Stimulated activated CD8-positive, alpha-beta memory T cell treated with anti-CD3 and anti-CD28 coated beads, Interleukin-12 subunit alpha, Interleukin-12 subunit beta, amount 100 ng/mL, for 24 hours (primary cell): Measurements from ENCODE around the gene DOC2B.
"Not testable (repeated sequence)": the region's sequence is repeated elsewhere in the genome, so short reads cannot be mapped to it uniquely, and the experiment has no call there.

ENCODE experiments used
- DNase-seq: peaks from one replicate; pipeline ENCODE4 v3.0.0-alpha.2; 2020; ENCODE audit errors: extremely low read depth

DOC2B gene

DNA sequence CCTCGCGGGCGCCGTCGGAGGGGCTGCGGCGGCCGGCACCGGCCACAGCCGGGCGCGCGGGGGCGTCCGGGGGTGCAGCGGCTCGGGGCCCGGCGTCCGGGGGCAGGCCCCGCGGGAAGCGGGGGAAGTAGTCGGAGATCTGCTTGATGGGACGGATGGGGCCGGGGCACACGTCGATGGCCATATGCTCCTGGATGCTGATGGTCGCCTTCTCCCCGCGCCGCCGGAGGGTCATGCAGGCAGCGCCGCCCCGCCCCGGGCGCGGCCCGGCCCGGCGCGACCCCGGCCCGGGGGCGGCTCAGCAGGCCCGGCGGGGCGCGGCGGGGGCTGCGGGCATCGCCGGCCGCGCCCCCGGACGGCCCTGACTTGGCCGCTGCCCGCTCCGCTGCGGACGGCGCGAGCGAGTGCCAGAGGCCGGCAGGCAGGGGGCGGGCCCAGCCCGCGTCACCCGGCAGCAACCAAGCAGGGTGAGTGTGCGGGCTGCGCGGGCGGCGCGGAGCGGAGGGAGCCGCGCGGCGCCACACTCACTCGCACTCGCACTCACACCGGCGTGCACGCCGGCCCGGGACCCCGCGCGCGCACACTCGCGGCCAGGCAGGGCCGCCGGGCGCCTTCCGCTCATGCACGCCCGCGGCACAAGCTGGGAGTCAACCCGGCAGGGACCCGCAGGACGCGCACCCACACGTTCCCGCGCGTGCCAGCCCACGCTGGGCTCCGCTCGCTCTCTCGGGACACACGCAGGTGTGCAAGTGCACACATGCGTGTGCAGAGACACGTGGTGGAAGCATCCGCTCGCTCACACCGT is at the start of gene DOC2B:
DOC2B (minus strand) TSS at position 406 of the 805 bp plus-strand sequence; CDS start at position 235, 171 bp downstream.
- no peak for DNase-seq

DNA sequence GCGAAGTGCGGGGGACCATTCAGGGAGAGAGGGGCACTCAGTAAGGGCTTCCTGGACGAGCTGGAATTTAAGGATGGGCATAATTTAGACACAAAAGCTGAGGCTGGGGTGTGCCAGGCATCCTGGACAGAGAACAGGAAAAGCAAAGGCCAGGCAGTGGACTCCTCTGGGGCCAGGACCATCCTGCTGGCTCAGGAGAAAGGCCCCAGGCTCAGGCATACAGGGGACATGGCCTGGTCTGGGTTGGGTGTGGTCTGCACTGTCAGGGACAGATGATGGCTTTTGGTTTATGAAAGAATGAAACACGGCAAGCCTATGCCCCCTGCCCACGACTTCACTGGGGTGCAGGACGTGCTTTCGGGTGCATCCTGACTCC is 48.9 kb upstream of the DOC2B start:
- no peak for DNase-seq

DNA sequence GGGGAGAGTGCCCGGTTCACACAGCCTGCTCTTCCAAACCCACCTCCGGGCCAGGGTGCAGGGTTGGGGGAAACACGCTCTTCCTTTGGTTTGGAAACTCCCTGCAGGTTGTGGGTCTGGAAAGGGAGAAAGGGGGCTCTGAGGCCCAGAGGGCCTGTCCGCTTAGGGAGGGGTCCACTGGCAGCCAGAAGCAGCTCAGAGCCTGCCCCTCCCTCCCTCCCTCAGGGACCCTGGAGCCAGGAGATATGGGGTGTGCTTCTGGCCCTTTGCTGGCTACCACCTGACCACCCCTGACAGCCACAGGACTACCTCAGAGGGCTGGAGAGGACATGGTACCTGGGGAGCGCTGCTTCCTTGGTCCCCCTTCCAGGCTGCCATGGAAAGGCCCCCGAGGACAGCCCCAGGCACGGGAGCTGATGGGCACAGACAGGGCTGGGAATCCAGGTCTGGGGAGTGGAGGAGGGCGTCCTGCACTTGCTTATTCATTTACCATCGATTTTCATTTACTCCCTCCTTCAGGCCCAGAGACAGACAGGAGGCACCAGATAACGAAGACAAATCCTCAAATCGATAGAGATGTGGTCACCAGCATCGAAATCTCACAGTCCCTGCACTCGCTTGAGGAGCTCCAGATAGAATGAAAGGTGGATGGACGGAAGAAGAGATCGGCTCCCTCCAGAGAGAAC is 48.4 kb upstream of the DOC2B start:
- no peak for DNase-seq

DNA sequence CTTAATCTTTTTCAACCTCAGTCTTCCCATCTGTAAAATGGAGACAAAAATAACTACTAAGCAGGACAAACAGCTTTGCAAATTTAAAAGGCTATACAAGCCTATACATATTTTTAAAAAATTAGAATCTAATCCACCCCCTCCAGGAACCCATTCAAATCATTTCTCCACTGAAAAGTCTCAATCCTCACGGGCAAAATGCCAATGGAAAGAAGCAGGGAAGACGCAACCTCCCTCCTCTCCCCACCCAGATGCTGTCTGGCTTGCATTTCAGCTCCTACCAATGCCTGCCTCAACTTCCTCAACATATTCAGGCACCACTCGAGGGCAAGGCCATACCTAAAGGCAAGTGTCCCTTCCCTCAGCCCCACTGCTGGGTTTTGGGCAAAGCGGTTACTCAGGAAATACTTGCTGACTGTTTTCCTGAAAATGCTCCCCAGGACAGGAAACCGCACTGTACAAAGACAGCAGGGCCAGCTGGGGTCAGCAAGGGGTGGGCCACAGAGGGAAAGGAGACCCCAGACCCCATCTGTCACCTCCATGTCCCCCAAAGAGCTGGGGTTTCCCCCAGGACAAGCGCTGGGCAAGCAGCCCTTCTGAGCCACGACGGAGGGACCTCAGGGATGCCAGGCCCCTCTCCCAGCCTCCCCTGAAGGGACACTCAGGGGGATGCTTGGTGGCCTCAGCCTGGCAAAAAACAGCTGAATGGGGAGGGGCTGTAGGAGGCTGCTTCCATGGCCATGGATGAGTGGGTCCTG is 47.7 kb upstream of the DOC2B start:
- no peak for DNase-seq

DNA sequence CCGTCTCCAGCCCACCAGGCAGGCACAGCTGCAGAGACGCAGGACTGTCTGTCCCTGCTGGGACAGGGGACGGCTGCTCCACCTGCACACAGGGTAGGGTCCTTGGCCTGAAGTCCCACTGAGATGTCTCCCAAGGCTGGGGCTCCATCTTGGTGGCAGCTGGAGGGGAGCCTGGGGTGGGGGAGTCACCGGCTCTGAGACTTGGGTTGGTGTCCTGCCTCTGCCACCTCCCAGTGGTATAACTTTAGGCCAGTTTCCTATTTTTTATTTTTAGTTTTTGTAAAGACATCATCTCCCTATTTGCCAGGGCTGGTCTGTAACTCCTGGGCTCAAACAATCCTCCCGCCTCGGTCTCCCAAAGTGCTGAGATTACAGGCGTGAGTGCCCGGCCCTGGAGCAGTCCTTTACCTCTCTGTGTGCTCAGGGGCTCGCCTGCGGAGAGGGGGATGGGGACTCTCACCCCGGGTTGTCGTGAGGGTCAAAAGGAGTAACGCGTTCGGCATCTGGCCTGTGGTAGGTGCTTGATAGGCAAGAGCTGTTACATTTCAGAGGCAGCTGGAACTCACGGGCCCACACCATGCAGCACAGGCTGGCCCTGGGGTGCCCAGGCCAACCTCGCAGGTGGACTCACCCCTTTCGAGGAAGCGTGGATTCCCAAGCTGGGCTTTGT is 46.6 kb upstream of the DOC2B start:
- no peak for DNase-seq

DNA sequence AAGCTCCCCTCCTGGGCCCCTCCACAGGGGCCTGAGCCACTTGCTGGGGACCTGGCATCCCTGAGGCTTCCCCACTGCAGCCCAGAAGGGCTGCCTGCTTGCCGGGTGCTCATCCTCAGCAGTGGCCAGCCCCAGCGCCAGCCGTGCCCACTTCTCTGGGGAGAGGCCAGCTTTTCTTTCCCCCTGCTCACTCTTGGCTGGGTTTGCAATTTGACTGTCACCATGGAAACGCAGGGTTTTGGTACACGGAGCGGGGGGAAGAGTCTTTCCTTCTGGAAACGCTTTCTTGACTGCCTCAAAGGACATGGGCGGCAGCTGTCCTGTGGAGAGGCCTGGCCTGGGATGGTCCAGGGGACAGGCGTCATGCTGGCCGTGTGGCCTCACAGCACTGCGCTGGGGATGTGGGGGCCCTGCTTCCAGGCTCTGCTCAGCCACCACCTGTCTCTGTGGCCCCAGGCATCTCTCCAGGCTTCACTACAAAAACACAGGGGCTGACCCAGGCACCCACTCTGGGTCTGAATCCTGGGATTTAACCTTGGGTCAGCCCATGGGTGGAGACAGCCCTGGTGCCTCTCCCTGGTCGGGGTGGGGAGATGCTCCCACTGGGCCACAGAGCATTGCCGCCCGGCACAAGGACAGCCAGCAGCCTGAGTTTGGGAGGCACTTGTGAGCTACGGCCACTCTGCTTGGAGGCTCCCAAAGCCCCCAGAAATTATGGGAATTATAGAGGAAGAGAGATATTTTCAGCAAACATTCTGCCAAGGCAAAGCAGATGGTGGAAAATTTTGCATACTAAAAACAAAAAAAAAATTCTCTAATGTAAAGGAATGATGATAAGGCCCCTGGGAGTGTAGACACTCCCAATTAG is 45.9 kb upstream of the DOC2B start:
- DNase-seq, result no peak

DNA sequence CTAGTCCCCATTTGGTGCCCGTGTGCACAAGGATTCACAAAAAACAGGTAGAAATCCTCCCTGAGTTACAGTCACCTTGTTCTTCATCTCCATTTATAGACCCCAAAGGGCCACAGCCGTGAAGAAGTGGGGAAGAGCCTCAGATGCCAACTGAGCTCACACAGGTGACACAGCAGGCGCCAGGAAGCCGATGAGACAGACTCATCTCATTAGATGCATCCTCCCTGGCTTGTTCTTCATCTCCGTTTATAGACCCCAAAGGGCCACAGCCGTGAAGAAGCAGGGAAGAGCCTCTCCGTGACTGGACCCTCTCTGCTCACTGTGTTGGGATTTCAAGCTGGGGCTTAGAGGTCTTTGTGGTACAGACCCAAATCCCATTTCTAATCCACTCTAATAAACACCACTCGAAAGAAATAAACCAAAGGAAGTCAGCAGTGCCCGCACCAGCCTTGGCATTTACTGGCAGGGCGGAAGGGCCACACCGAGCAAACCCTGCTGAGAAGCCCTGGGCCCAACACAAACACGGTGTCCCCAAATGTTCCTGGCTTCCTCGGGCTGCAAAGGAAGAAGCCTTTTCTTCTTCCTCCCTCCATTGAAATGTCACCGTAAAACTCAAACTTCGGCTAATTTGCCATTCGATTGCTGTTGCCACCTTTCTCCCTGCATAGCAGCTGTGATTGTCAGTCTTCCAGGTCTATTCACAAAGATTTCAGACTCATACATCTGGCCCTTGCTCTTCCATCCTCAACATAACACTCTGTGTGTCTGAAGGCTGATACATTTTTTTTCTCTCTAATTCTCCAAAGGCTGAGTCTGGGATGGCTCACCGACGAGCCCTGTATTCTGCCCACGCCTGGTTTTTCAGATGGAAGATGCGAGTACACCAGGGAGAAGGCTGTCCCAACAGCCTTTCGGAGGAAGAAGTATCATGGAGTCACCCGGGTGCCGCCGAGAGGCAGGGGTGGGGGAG is 44.9 kb upstream of the DOC2B start:
- DNase-seq, result no peak

DNA sequence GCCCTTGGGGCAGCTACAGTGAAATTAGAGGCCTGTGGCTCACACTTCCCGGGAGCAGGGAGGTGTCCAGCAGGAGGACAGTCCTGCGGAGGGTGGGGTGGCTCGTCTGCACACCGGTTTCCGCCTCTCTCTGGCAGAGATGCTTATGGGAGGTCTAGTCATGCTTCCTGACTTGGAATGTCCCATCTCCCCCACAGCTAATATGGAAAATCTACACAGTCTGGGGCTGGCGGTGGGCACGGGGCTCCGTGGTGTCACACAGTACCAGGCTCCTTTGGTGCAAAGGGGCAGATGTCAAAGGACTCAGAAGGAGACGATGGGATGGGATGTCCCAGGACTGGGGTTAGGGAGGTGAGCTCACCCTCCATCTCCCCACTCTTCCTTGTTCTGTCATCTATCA is 44.1 kb upstream of the DOC2B start:
- no peak for DNase-seq

DNA sequence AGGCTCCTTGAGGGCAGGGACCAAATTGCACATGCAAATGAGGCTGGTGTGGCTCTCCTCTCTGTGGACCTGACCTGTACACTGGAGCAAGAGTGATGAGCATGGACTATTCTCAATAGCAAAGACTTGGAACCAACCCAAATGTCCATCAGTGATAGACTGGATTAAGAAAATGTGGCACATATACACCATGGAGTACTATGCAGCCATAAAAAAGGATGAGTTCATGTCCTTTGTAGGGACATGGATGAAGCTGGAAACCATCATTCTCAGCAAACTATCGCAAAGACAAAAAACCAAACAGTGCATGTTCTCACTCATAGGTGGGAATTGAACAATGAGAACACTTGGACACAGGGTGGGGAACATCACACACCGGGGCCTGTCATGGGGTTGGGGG is 43.1 kb upstream of the DOC2B start:
- not testable (repeated sequence) for DNase-seq

DNA sequence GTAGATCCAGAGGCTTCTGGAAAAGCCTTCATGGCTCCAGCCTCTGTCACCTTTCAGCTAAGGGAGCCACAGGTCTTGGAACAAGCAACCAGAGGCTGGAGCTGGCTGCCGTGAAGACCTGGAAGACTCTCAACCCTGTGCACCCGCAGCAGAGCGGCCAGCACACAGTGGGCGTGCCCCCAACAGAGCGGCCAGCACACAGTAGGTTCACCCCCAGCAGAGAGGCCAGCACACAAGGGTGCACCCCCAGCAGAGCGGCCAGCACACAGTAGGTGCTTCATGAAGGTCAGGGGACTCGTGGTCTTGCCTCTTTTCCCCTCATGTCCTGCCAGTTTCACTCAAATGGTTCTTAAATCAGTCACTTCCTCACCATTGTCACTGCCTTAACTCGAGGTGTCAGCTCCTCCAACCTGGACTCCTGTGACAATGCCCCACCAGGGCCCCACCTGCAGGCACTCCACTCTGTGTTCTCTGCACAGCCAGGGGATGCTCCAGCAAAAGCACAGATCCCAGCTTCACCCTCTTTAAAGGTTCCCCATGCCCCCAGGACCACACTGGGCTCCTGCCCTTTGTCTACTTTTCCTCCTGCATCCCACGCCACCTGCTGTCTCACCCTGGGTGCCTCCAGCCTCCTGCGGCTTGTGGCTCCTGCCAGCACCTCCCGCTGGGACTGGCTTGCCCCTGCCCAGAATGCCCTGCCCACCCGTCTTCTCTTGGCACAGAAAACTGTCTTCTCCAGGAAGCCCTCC is 42.4 kb upstream of the DOC2B start:
- DNase-seq, result no peak

DNA sequence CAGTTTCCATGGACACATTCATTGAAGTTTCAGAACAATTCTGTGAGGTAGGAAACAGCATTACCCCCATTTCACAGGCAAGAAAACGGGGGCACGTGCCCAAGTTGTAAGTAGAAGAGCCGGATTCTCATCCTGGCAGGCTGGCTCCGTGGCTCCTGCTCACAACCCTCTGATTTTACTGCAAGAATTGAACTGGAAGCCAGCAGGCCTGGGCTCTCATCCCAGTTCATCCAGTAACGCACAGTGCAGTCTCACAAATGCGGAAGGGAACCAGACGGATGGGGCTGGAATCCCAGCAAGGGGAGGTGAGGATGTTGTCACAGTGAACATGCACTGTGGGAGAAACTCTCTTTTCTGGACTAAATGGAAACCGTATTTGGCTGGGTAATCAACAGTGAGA is 40.7 kb upstream of the DOC2B start:
- no peak for DNase-seq

DNA sequence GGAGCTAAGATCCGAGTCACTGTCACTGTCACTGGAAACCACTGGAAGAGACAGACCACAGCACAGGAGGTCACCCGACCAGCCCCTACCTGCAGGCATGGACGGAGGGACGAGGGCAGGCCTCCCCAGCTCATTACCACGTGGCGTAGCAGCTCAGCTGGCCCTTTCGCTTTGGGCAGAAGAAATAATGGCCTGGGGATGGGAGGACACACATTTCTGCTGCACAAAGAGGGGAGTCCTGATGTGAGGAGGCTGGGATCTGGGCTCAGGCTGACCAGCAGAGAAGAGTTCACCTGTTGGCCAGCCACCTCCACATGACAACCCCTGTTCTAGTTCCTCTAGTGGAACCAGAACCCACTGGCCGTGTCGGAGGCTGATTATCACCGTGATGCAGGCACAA is 38.2 kb upstream of the DOC2B start:
- no peak for DNase-seq

DNA sequence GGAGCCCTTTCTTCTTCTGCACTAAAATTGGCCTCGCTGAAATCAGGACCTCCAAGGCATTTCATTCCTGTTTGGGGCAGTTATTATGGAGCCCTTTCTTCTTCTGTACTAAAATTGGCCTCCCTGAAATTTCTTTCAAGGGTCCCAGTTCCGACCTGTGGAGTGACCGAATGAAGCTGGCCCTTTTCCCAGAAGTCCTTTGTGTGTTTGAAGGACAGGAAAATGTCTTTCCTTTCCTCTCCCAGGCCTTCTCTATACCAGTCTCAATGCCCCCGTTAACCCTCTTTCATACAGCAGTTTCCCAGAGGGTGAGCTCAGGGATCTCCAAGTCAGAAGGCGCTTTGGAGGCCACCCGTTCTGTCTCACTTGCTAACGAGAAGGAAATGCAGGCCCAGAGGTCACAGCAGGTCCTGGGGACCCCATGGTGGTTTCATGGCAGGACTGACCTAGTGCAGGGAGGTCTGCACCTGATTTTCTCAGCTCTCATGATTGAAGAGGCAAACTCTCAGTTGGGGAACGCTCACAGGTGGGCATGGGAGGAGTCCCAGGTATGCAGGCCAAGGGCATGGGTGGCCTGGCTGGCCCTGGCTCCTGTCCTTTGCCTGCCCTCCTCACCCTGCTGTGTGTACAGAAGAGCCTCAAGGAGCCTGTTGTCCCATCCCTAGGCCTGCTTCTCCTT is 37.1 kb upstream of the DOC2B start:
- no peak for DNase-seq

DNA sequence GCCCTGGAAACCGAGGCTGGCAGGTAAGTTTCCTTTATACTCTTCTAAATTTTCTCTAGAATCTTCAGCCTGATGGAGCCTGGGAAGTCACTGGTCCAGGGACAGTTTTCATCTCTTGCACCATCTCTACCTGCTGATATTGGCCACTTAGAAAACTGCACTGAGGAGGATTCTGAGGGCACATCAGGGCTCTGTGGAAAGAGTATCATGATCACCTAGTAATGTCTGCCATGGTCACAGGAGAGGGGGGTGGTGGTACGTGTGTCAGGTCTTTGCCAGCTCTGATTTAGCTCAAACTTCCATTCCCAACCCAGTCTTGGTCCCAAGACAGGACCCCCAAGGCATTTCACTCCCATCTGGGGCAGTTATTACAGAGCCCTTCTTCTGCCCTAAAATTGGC is 35.2 kb upstream of the DOC2B start:
- DNase-seq, result no peak

DNA sequence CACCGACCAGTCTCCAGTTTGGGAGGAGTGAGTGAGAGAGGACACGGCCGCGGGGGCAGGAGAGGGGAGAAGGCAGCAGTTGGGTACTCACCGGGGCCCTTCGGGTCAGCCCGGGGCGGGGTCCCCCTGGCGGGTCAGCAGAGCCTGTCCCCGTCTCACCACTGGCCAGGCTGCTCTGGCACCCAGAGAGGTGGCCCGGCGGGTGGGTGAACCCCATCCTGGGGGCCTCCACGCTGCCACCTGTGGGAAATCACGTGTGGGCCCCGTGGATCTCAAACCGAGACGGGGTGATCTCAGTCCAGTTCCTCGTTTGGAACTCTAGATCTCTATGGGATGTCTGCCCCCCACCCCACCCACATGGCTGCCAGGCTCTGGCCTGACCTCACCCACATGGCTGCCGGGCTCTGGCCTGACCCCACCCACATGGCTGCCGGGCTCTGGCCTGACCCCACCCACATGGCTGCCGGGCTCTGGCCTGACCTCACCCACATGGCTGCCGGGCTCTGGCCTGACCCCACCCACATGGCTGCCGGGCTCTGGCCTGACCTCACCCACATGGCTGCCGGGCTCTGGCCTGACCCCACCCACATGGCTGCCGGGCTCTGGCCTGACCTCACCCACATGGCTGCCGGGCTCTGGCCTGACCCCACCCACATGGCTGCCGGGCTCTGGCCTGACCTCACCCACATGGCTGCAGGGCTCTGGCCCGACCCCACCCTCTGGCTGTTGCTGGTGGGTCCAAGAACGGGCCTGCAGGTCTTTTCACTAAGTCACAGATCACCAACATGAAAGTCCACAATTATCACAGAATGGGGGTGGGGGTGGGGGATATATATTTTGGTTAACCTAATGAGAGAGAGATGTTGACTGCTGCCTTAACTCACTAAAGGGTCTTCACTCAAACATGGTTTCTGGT is 34.4 kb upstream of the DOC2B start:
- DNase-seq, result not testable (repeated sequence)

DNA sequence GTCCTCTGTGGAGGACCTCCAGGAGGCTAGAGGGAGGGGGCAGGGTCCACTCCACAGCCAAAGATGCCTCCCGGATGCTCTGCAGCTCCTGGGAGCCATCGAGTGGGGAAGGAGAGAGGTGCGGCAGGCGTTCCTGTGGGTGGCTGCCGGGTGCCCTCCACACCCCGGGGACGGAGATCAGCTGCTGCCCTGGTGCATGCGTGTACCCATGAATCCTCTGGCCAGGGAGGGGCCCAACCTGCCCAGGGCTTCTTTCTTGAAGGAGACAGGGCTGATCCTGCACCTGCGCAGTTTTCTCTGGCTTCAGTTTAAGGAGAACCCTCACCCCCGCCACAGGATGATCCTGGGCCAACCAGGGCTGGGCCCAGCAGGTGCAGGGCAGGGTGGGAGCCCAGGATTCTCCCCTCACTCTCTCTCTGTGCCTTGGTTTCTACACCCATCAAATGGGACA is 33.5 kb upstream of the DOC2B start:
- DNase-seq, result no peak

DNA sequence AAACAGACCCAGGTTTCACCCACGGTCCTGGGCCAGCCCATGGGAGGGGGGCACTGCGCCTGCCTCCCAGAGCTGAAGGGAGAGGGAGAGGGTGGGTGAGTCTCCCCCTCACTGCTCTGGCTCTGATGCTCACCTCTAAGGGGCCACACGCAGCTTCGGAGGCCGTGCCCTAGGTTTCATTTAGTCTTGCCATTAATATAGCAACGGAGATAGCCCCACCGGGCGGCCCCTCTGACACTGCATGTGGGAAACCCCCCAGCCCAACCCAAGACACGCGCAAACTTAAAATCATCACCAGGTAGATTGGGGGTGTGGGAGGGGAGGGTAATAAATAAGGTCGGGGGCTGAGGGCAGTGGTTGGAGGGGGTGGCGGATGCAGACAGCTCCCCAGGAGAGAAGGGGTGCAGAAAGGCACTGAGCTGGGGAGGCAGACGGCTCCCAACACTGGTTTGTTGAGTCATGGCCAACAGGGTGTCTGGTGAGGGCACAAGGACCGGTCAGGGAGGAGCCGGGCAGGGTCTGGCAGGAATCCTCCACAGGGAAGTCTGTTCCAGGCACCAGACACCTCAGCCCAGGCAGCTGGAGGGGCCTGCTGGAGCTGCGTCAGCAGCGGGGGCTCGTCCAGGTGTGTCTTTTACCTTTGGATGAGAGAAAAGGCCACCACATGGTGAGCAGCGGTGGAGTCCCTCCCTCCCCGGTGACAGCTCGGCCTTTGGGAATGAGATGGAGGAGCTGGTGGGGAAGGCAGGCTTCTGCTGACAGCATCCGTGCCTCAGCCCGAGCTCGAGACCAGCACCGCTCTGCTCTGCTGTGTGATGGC is 32.0 kb upstream of the DOC2B start:
- no peak for DNase-seq
